BLaER1 treated with 17β-estradiol and CSF1 and Interleukin-3, amounts not matched to agents 10 nM and 100 nM (cell line): ENCODE data around the gene TBC1D4.

Experiments
- H3K27ac ChIP-seq, 11 experiments: shearing (Covaris generic); formaldehyde crosslinking; 2 replicates each; pipeline ENCODE4 v1.8.1; 2022
- H3K27me3 ChIP-seq, 11 experiments: shearing (Covaris generic); formaldehyde crosslinking; 2 replicates each; pipeline ENCODE4 v1.8.1; 2022
- H3K36me3 ChIP-seq, 11 experiments: shearing (Covaris generic); formaldehyde crosslinking; 2 replicates each; pipeline ENCODE4 v1.8.1; 2022
- H3K4me1 ChIP-seq, 10 experiments: shearing (Covaris generic); formaldehyde crosslinking; 2 replicates each; pipeline ENCODE4 v1.8.1; 2022
- H3K4me2 ChIP-seq, 11 experiments: shearing (Covaris generic); formaldehyde crosslinking; 2 replicates each; pipeline ENCODE4 v1.8.1; 2022
- H3K4me3 ChIP-seq, 10 experiments: shearing (Covaris generic); formaldehyde crosslinking; 2 replicates each; pipeline ENCODE4 v1.8.1; 2022
- H3K9ac ChIP-seq, 11 experiments: shearing (Covaris generic); formaldehyde crosslinking; 2 replicates each; pipeline ENCODE4 v1.8.1; 2022
- H3K9me3 ChIP-seq, 11 experiments: shearing (Covaris generic); formaldehyde crosslinking; replicated peaks in 1 of 11; 2 replicates each; pipeline ENCODE4 v1.8.1; 2022
- H4K20me1 ChIP-seq, 11 experiments: shearing (Covaris generic); formaldehyde crosslinking; 2 replicates each; pipeline ENCODE4 v1.8.1; 2022
- Cebpa-rat ChIP-seq, 11 experiments: shearing (Covaris generic); IDR thresholded peaks; 2 replicates each; pipeline ENCODE4 v1.8.1; 2022

TBC1D4 gene

GRCh38 chr13:75425216-75426009 is 56.6 kb downstream of the TBC1D4 start:
- no peak overlapping the region for H3K4me2 ChIP-seq
- peaks cover 0 to 11% (median 0%) of the 10 kb centered on the region in 11 experiments; a peak in 3 of 22 replicates for H4K20me1 ChIP-seq
- peaks cover 0 to 19% (median 7%) of the 10 kb centered on the region in 11 experiments; a peak in 6 of 22 replicates for H3K36me3 ChIP-seq
- no peak overlapping the region for H3K9ac ChIP-seq
- no peak for TF ChIP-seq Cebpa-rat (IDR thresholded peaks at IDR 0.05)
- H3K27me3 ChIP-seq = no peaks in the 10 kb centered on the region
- H3K27ac ChIP-seq = no peak overlapping the region
- H3K4me3 ChIP-seq = no peak overlapping the region
- H3K9me3 ChIP-seq = peaks cover 6 to 33% (median 23%) of the 10 kb centered on the region in 11 experiments; a peak in 18 of 22 replicates
- H3K4me1 ChIP-seq = peaks cover 0 to 6% (median 0%) of the 10 kb centered on the region in 10 experiments; a peak in 1 of 20 replicates

DNA sequence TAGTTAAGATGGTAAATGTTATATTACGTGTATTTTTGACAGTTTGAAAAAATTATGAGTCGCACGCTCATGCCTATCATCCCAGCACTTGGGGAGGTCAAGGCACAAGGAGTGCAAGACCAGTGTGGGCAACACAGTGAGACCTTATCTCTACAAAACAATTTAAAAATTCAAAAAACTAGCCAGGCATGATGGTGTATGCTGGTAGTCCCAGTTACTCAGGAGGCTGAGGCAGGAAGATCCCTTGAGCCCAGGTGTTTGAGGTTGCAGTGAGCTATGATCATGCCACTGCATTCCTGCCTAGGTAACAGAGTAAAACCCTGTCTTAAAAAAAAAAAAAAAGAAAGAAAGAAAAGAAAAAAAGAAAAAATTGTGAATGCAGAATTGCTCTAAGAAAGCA is 58.0 kb downstream of the TBC1D4 start:
- no peak for TF ChIP-seq Cebpa-rat (IDR thresholded peaks at IDR 0.05)
- H3K4me2 ChIP-seq = no peak overlapping the region
- H3K27ac ChIP-seq = no peak overlapping the region
- H3K27me3 ChIP-seq = no peaks in the 10 kb centered on the region
- H3K4me3 ChIP-seq = no peak overlapping the region
- peaks cover 6 to 33% (median 23%) of the 10 kb centered on the region in 11 experiments; a peak in 18 of 22 replicates for H3K9me3 ChIP-seq
- no peak overlapping the region for H3K9ac ChIP-seq
- H3K36me3 ChIP-seq = peaks cover 0 to 19% (median 7%) of the 10 kb centered on the region in 11 experiments; a peak in 6 of 22 replicates
- H4K20me1 ChIP-seq = peaks cover 0 to 4% (median 0%) of the 10 kb centered on the region in 11 experiments; a peak in 2 of 22 replicates
- H3K4me1 ChIP-seq = peaks cover 0 to 17% (median 5%) of the 10 kb centered on the region in 10 experiments; a peak in 8 of 20 replicates

- peaks cover 5 to 35% (median 13%) of the 10 kb centered on the region in 10 experiments for H3K4me1 ChIP-seq
- no peak overlapping the region for H3K27ac ChIP-seq
- TF ChIP-seq Cebpa-rat (IDR thresholded peaks at IDR 0.05) = no peak
Observed at GRCh38 chr13:75422028-75422427, 59.9 kb downstream of the TBC1D4 start.

DNA sequence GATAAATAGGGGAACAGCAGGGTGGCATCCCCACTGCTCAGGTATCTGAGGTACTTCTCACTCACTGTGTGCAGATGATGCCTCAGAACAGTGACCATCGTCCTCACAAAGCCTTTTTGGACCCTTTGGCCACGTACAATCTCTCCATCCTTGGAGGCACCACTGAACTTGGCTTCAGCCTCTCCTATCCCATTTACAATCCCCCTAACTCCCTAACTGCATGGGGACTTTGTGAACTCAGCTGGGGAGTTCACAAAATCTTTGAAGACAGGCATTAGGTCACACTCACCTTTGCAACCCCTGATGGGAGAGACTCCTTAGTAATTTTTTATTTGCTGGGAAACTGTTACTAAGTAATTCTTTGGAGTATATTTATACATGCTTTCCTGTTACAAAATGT is 60.8 kb downstream of the TBC1D4 start:
- Histone ChIP-seq H4K20me1 (peaks cover 0 to 16% (median 0%) of the 10 kb centered on the region in 11 experiments; a peak in 3 of 22 replicates), H3K27me3 (no peaks in the 10 kb centered on the region), H3K9ac (no peak overlapping the region), H3K9me3 (peaks cover 0 to 13% (median 8%) of the 10 kb centered on the region in 11 experiments; a peak in 12 of 22 replicates), H3K36me3 (peaks cover 0 to 6% (median 2%) of the 10 kb centered on the region in 11 experiments; a peak in 5 of 22 replicates), H3K4me1 (peaks cover 14 to 44% (median 22%) of the 10 kb centered on the region in 10 experiments), H3K4me2 (no peak overlapping the region), H3K4me3 (no peak overlapping the region), H3K27ac (no peak overlapping the region)
- TF ChIP-seq Cebpa-rat (IDR thresholded peaks at IDR 0.05) = no peak

More at GRCh38 chr13:75422028-75422427, 59.9 kb downstream of the TBC1D4 start:
- H3K36me3 ChIP-seq = peaks cover 0 to 11% (median 5%) of the 10 kb centered on the region in 11 experiments; a peak in 6 of 22 replicates
- H3K9ac ChIP-seq = no peak overlapping the region
- H3K9me3 ChIP-seq = peaks cover 4 to 22% (median 16%) of the 10 kb centered on the region in 11 experiments; a peak in 18 of 22 replicates
- H4K20me1 ChIP-seq = peaks cover 0 to 7% (median 0%) of the 10 kb centered on the region in 11 experiments; a peak in 3 of 22 replicates
- H3K27me3 ChIP-seq = no peaks in the 10 kb centered on the region
- no peak overlapping the region for H3K4me3 ChIP-seq
- no peak overlapping the region for H3K4me2 ChIP-seq

DNA sequence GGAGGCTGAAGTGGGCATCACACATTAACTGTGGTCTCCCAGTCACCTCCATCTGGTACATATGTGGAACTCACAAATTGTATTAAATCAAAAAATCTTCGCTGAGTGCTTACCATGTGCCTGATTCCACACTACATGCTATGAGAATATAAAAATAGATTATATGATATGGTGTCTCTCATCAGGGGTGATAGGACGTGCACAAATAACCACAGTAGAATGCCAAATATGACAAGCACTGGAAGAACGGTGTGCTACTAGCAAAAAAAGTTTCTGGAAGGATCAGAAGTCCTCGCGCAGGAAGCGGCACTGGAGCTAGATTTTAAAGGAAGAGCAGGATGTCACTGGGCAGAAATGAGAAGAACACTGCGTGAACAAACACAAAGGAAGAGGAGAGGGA is 62.3 kb downstream of the TBC1D4 start:
- H3K27ac ChIP-seq = no peak overlapping the region
- no peak overlapping the region for H3K4me3 ChIP-seq
- H3K9ac ChIP-seq = no peak overlapping the region
- H3K9me3 ChIP-seq = peaks cover 0 to 5% (median under 1%) of the 10 kb centered on the region in 11 experiments; a peak in 5 of 22 replicates
- peak overlapping the region in 3 of 11 experiments; percentile 0 to 25 (median 17); a peak in 3 of 22 replicates for H3K4me2 ChIP-seq
- peaks cover 22 to 58% (median 34%) of the 10 kb centered on the region in 10 experiments for H3K4me1 ChIP-seq
- TF ChIP-seq Cebpa-rat (IDR thresholded peaks at IDR 0.05) = no peak
- peaks cover 0 to 4% (median 0%) of the 10 kb centered on the region in 11 experiments; a peak in 1 of 22 replicates for H3K36me3 ChIP-seq
- no peaks in the 10 kb centered on the region for H3K27me3 ChIP-seq
- peaks cover 0 to 21% (median 0%) of the 10 kb centered on the region in 11 experiments; a peak in 3 of 22 replicates for H4K20me1 ChIP-seq

- no peak overlapping the region for H3K4me3 ChIP-seq
- no peak for TF ChIP-seq Cebpa-rat (IDR thresholded peaks at IDR 0.05)
- no peaks in the 10 kb centered on the region for H3K27me3 ChIP-seq
- peaks cover 0 to 21% (median 0%) of the 10 kb centered on the region in 11 experiments; a peak in 3 of 22 replicates for H4K20me1 ChIP-seq
- peaks cover 0 to 8% (median 4%) of the 10 kb centered on the region in 11 experiments; a peak in 7 of 22 replicates for H3K9me3 ChIP-seq
- 0 out of 22 replicates have a peak overlapping the region, but pooled peaks of 1 of the 11 experiments have one; percentile 11 for H3K27ac ChIP-seq
- H3K4me1 ChIP-seq = peaks cover 22 to 65% (median 38%) of the 10 kb centered on the region in 10 experiments
- H3K9ac ChIP-seq = no peak overlapping the region
- peak overlapping the region in 3 of 11 experiments; percentile 7 to 34 (median 22); a peak in 4 of 22 replicates for H3K4me2 ChIP-seq
- H3K36me3 ChIP-seq = peaks cover 0 to 9% (median 0%) of the 10 kb centered on the region in 11 experiments; a peak in 3 of 22 replicates
Observed at GRCh38 chr13:75418997-75419396, 63.0 kb downstream of the TBC1D4 start.

DNA sequence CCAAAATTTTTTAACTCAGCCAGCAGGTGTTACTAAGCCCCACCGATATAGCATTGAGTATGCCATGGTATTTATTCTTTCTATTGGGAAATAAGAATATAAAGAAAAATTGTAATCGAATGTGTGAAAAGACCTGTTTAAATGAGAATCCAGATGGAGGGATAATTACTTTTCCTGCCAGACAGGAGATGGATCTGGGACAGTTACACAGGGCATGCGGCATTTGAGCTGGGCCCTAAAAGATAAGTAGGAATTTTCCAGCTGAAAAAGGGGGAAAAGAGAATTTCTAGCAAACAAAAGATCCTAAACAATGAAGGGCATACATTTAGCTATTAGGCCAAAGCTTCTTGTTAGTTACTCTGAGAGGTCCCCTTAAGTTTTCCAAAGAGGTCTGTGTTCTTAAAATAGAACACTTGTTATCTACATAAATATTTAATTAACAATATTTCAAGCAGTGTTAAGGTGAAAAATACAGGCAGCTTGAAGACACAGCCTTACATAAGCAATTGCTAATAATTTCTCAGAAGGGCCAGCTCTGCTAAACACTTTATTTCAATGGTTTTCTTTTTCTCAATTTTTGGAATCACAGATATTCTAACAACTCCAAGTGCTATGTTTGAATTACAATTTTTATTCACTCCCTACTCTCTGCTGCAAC is 63.7 kb downstream of the TBC1D4 start:
- Histone ChIP-seq H3K9me3 (peaks cover 0 to 12% (median 7%) of the 10 kb centered on the region in 11 experiments; a peak in 8 of 22 replicates), H3K27ac (no peak overlapping the region), H3K4me1 (peaks cover 22 to 68% (median 39%) of the 10 kb centered on the region in 10 experiments), H3K36me3 (peaks cover 0 to 15% (median 0%) of the 10 kb centered on the region in 11 experiments; a peak in 3 of 22 replicates), H3K4me3 (no peak overlapping the region), H3K27me3 (no peaks in the 10 kb centered on the region), H4K20me1 (peaks cover 0 to 21% (median 0%) of the 10 kb centered on the region in 11 experiments; a peak in 3 of 22 replicates), H3K9ac (no peak overlapping the region), H3K4me2 (peak overlapping the region in 3 of 11 experiments; percentile 7 to 34 (median 22); a peak in 3 of 22 replicates)
- no peak for TF ChIP-seq Cebpa-rat (IDR thresholded peaks at IDR 0.05)

- H3K27ac ChIP-seq = peak overlapping the region in 4 of 11 experiments; percentile 68 to 78 (median 76); a peak in 7 of 22 replicates
Observed at GRCh38 chr13:75417656-75418055, 64.3 kb downstream of the TBC1D4 start.

More at GRCh38 chr13:75417656-75418055, 64.3 kb downstream of the TBC1D4 start:
- TF ChIP-seq Cebpa-rat (IDR thresholded peaks at IDR 0.05) = no peak
- peak overlapping the region in 9 of 11 experiments; percentile 61 to 86 (median 78); a peak in 15 of 22 replicates for H3K4me2 ChIP-seq
- peaks cover 0 to 14% (median 9%) of the 10 kb centered on the region in 11 experiments; a peak in 9 of 22 replicates for H3K9me3 ChIP-seq
- H3K4me3 ChIP-seq = no peak overlapping the region
- no peaks in the 10 kb centered on the region for H3K27me3 ChIP-seq
- H3K4me1 ChIP-seq = peaks cover 22 to 68% (median 39%) of the 10 kb centered on the region in 10 experiments
- peaks cover 0 to 21% (median 0%) of the 10 kb centered on the region in 11 experiments; a peak in 2 of 22 replicates for H4K20me1 ChIP-seq
- H3K9ac ChIP-seq = no peak overlapping the region
- peaks cover 0 to 15% (median 0%) of the 10 kb centered on the region in 11 experiments; a peak in 4 of 22 replicates for H3K36me3 ChIP-seq
